Calu3 (cell line): ENCODE measurements around the gene ZNF184. TPM values are rescaled to one million over a fixed set of nuclear protein-coding genes. Genes with fewer than 3 reads are reported as not detected.

Experiments used
- BruUV-seq: library from RNA; stranded (reverse); fragments of 400-500 nt; replicated peaks from 2 replicates; lab custom pipeline; 2021; lab: Mats Ljungman, UMichigan
- CTCF ChIA-PET: fragments of 300-600 bp; sonication (Branson Sonifier 250); formaldehyde crosslinking; loops from one replicate; lab custom pipeline; 2022; ENCODE audit warnings: antibody characterized with exemption; lab: Charles Lee
- DNase-seq: peaks from one replicate; pipeline ENCODE4 v3.0.0; 2022
- H3K27ac Mint-ChIP-seq: one replicate; pipeline ENCODE4 v1.8.0; 2022; ENCODE audit warnings: mixed read lengths; ENCODE audit not compliant: unreplicated experiment
- H3K27me3 Mint-ChIP-seq: one replicate; pipeline ENCODE4 v1.8.0; 2022; ENCODE audit warnings: mixed read lengths; ENCODE audit not compliant: unreplicated experiment
- H3K36me3 Mint-ChIP-seq: one replicate; pipeline ENCODE4 v1.8.0; 2022; ENCODE audit warnings: mild to moderate bottlenecking, moderate library complexity, mixed read lengths; ENCODE audit not compliant: insufficient read depth, unreplicated experiment
- H3K4me1 Mint-ChIP-seq: one replicate; pipeline ENCODE4 v1.8.0; 2022; ENCODE audit warnings: mild to moderate bottlenecking, low read depth, mixed read lengths; ENCODE audit not compliant: unreplicated experiment
- H3K4me3 Mint-ChIP-seq: one replicate; pipeline ENCODE4 v1.8.0; 2022; ENCODE audit warnings: mild to moderate bottlenecking, low read depth, moderate library complexity, mixed read lengths; ENCODE audit not compliant: unreplicated experiment
- H3K9me3 Mint-ChIP-seq: one replicate; pipeline ENCODE4 v1.8.0; 2022; ENCODE audit warnings: low read depth, mixed read lengths; ENCODE audit not compliant: unreplicated experiment
- intact Hi-C: fragments of 100-400 bp; cut with micrococcal nuclease; formaldehyde crosslinking; loops from one replicate; pipeline ENCODE4 v1.10.0; 2022; ENCODE audit not compliant: unreplicated experiment
- total RNA-seq: library from RNA; stranded (reverse); gene quantifications from 2 replicates; pipeline ENCODE4 v1.2.3, GENCODE V29; 2022
- TF ChIP-seq, protein P1 (sequence below): fragments of 200-600 bp; IDR thresholded peaks from one replicate; pipeline ENCODE4 v1.8.0; 2022; ENCODE audit warnings: antibody characterized with exemption; ENCODE audit not compliant: unreplicated experiment

Gene ZNF184
- total RNA-seq, 1 experiment from 2014 or later = 11.6 TPM

DNA sequence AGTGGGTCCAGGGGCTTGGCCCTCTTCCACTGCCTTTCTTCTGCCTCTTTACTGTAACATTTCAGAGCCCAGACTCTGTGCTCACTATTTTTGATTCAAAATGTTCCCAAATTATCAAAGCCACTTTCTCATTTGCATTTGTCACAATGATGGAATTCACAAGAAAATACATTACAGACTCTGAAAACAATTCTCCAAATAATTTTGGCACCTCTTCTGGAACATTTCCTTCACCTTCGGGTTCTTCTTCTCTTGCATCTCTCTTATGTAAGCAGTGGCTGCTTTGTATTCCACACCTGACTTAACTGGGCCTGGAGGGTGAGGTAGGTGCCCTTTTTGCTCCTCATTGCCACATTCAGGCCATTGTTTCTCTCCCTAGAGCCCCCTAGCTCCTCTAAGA, 30.0 kb downstream of the ZNF184 start:
- DNase-seq = no peak
- Mint-ChIP-seq H3K27me3 (no peaks in the 10 kb centered on the region), H3K27ac (no peak overlapping the region), H3K4me3 (no peak overlapping the region), H3K36me3 (no peaks in the 10 kb centered on the region), H3K4me1 (no peaks in the 10 kb centered on the region), H3K9me3 (peaks cover 11% of the 10 kb centered on the region)
- intact Hi-C loops = no loop called here
- CTCF ChIA-PET = no interaction called here
- no TSS peak for BruUV-seq
- TF ChIP-seq, protein P1, sequence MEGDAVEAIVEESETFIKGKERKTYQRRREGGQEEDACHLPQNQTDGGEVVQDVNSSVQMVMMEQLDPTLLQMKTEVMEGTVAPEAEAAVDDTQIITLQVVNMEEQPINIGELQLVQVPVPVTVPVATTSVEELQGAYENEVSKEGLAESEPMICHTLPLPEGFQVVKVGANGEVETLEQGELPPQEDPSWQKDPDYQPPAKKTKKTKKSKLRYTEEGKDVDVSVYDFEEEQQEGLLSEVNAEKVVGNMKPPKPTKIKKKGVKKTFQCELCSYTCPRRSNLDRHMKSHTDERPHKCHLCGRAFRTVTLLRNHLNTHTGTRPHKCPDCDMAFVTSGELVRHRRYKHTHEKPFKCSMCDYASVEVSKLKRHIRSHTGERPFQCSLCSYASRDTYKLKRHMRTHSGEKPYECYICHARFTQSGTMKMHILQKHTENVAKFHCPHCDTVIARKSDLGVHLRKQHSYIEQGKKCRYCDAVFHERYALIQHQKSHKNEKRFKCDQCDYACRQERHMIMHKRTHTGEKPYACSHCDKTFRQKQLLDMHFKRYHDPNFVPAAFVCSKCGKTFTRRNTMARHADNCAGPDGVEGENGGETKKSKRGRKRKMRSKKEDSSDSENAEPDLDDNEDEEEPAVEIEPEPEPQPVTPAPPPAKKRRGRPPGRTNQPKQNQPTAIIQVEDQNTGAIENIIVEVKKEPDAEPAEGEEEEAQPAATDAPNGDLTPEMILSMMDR = no peak

DNA sequence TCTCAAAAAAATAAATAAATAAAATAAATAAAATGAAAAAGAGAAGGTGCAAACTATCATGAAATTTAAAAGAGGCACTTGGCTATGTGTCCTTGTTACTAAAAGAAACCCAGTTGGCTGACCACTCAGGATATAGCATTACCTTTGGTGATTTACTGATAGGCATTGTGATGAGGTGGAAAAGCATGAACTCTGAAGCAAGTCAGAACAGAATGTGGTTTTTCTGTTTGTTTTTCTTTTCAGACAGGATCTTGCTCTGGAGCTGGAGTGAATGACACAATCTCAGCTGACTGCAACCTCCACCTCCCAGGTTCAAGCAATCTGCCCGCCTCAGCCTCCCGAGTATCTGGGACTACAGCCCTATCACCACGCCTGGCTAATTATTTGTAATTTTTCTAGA, 31.9 kb downstream of the ZNF184 start:
- Mint-ChIP-seq H3K27ac (no peak overlapping the region), H3K4me3 (no peak overlapping the region), H3K27me3 (no peaks in the 10 kb centered on the region), H3K4me1 (no peaks in the 10 kb centered on the region), H3K36me3 (no peaks in the 10 kb centered on the region), H3K9me3 (peaks cover 13% of the 10 kb centered on the region)
- TF ChIP-seq, protein P1 = no peak
- intact Hi-C loops = no loop called here
- BruUV-seq = no TSS peak
- no peak for DNase-seq
- CTCF ChIA-PET = no interaction called here

DNA sequence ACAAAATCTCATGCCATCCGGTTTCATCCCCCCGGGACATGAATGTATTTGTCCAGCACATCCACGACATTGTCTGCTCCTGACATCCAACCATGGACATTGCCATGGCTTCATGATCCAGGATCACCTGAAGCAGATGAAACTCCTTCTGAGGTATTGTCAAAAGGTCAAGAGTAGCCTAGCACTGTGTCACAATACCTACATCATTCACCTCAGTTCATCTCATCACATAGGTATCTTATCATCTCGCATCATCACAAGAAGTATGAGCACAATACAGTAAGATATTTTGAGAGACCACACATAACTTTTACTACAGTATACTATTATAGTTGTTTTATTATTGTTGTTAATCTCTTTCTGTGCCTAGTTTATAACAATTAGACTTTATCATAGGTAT, 33.5 kb downstream of the ZNF184 start:
- Mint-ChIP-seq H3K27me3 (no peaks in the 10 kb centered on the region), H3K27ac (no peak overlapping the region), H3K4me3 (no peak overlapping the region), H3K36me3 (no peaks in the 10 kb centered on the region), H3K4me1 (no peaks in the 10 kb centered on the region), H3K9me3 (peaks cover 9% of the 10 kb centered on the region)
- TF ChIP-seq, protein P1 = no peak
- intact Hi-C loops = no loop called here
- CTCF ChIA-PET = no interaction called here
- no peak for DNase-seq
- no TSS peak for BruUV-seq

DNA sequence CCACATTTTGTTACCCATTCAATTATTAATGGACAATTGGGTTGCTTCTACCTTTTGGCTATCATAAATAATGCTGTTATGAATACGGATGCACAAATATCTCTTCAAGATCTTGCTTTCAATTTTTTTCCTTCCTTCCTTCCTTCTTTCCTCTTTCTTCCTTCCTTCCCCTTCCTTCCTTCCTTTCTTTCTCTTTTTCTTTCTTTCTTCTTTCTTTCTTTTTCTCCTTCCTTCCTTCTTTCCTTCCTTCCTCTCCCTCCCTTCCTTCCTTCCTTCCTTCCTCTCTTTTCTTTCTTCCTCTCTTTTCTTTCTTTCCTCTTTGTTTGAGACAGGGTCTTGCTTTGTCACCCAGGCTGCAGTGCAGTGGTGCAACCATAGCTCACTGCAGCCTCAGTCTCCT, 39.2 kb downstream of the ZNF184 start:
- Mint-ChIP-seq H3K9me3 (peaks cover 19% of the 10 kb centered on the region), H3K4me1 (no peaks in the 10 kb centered on the region), H3K36me3 (no peaks in the 10 kb centered on the region), H3K27ac (no peak overlapping the region), H3K4me3 (no peak overlapping the region), H3K27me3 (peaks cover 7% of the 10 kb centered on the region)
- intact Hi-C loops = no loop called here
- BruUV-seq = no TSS peak
- CTCF ChIA-PET = no interaction called here
- no peak for DNase-seq
- TF ChIP-seq, protein P1 = no peak
